GM12875 (cell line): ENCODE data around the gene CAPNS1.
"Not testable (repeated sequence)": the region's sequence is repeated elsewhere in the genome, so short reads cannot be mapped to it uniquely, and the experiment has no call there.

ENCODE experiments used
- H3K4me3 ChIP-seq: one replicate; pipeline ENCODE4 v1.5.1; 2011; ENCODE audit warnings: low read depth, low read length, control low read depth
- TF ChIP-seq, protein P1 (sequence below): IDR thresholded peaks from 2 replicates; pipeline ENCODE4 v1.5.1; 2011; ENCODE audit warnings: low read depth, mild to moderate bottlenecking, control low read depth, inconsistent platforms, low read length, moderate library complexity, borderline replicate concordance; ENCODE audit not compliant: insufficient read depth

The CAPNS1 gene

GRCh38 chr19:36169084-36169760 lies 29.4 kb downstream of the CAPNS1 start:
- no peak overlapping the region for H3K4me3 ChIP-seq
- TF ChIP-seq, protein P1, sequence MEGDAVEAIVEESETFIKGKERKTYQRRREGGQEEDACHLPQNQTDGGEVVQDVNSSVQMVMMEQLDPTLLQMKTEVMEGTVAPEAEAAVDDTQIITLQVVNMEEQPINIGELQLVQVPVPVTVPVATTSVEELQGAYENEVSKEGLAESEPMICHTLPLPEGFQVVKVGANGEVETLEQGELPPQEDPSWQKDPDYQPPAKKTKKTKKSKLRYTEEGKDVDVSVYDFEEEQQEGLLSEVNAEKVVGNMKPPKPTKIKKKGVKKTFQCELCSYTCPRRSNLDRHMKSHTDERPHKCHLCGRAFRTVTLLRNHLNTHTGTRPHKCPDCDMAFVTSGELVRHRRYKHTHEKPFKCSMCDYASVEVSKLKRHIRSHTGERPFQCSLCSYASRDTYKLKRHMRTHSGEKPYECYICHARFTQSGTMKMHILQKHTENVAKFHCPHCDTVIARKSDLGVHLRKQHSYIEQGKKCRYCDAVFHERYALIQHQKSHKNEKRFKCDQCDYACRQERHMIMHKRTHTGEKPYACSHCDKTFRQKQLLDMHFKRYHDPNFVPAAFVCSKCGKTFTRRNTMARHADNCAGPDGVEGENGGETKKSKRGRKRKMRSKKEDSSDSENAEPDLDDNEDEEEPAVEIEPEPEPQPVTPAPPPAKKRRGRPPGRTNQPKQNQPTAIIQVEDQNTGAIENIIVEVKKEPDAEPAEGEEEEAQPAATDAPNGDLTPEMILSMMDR: no peak

DNA sequence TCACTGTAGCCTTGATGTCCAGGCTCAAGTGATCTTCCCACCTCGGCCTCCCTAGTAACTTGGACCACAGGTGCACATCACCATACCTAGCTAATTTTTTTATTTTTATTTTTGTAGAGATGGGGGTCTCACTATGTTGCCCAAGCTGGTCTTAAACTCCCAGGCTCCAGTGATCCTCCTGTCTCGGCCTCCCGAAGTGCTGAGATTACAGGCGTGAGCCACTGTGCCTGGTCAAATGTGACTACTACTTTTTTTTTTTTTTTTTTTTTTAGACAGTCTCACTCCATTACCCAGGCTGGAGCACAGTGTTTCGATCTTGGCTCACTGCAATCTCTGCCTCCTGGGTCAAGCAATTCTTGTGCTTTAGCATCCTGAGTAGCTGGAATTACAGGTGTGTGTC lies 33.0 kb downstream of the CAPNS1 start:
- no peak overlapping the region for H3K4me3 ChIP-seq
- TF ChIP-seq, protein P1: no peak

DNA sequence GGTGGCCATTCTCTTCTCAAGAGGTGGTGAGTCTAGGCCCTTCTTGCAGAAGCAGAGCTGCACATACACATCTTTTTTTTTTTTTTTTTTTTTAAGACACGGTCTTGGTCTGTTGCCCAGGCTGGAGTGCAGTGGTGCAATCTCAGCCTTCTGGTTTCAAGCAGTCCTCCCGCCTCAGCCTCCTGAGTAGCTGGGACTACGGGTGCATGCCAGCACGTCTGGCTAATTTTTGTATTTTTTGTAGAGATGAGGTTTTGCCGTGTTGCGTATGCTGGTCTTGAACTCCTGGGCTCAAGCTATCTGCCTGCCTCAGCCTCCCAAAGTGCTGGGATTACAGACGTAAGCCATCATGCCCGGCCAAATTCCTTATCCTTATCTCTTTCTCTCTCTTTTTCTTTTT lies 34.0 kb downstream of the CAPNS1 start:
- H3K4me3 ChIP-seq: not testable (repeated sequence)

DNA sequence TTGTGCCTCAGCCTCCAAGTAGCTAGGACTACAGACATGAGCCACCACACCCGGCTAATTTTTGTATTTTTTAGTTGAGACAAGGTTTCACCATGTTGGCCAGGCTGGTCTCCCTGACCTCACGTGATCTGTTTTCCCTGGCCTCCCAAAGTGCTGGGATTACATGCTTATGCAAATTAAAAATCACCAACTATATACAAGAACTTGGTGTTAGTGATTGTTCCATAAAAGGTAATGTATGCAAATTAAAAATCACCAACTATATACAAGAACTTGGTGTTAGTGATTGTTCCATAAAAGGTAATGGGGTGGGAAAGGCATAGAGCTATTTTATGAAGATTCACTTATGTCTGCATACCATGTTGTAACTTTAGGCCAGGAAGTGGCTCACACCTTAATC lies 39.2 kb downstream of the CAPNS1 start:
- H3K4me3 ChIP-seq: not testable (repeated sequence)

GRCh38 chr19:36182612-36183244 lies 42.9 kb downstream of the CAPNS1 start:
- TF ChIP-seq, protein P1: no peak
- H3K4me3 ChIP-seq: no peak overlapping the region

GRCh38 chr19:36183245-36183628 lies 43.4 kb downstream of the CAPNS1 start:
- H3K4me3 ChIP-seq: no peak overlapping the region
- TF ChIP-seq, protein P1: no peak

- not testable (repeated sequence) for H3K4me3 ChIP-seq
These were observed 46.9 kb downstream of the CAPNS1 start for GRCh38 chr19:36186722-36187121.

GRCh38 chr19:36196249-36196648 lies 56.4 kb downstream of the CAPNS1 start:
- H3K4me3 ChIP-seq: no peak overlapping the region
- TF ChIP-seq, protein P1: no peak

- no peak overlapping the region for H3K4me3 ChIP-seq
- TF ChIP-seq, protein P1: no peak
These were observed 58.3 kb downstream of the CAPNS1 start for GRCh38 chr19:36198119-36198518.
